ENCODE data around the gene GPR183. TPM values are rescaled to one million over a fixed set of nuclear protein-coding genes. Genes with fewer than 3 reads are reported as not detected.

GPR183 gene
- total and polyA plus RNA-seq, 4 donors: 1.7 to 25.3 (median 13.9) TPM

DNA sequence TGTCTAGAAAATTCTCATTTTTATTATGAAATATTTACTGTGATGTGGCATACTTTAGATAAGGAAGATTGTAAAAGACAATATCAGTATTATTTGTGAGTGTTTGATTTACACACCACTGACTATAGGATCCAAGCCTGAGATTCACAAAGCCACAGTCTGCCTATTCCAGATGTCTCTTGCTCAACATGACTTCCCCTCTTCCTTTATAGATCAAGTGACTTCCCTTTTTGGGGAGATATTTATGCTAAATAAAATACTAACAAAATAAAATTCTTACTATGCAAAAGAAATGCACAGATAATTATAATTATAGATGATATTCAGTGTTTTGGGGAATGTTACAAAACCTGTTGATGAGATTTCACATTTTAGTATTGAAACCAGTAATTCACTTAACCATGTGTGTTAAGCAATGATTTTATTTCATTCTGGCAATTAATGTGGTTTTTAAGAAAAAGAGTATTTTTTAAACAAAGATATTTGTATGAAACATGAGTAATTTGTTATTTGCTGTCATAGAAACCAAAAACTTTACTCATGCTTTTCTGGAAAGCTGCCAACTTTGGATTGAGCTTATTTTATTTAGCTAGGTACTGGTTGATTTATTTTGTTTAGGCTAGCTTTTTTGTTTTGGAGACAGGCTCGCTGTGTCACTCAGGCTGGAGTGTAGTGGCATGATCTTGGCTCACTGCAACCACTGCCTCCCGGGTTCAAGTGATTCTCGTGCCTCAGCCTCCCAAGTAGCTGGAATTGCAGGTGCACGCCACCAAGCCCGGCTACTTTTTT lies 13.7 kb upstream of the GPR183 start:
- 37 to 40% methylated on average over 5 of the region's 5 CpGs for WGBS, 2 donors
- Histone ChIP-seq H3K9me3 (ENCODE audit: control insufficient read depth, low read length) (no peaks in the 10 kb centered on the region), H3K4me3 (ENCODE audit: low read length in 2 of 2) (no peak overlapping the region), H3K4me1 (ENCODE audit: control insufficient read depth in 1 of 2, insufficient read depth in 2 of 2, low read length in 2 of 2) (peaks cover 3% of the 10 kb centered on the region in 2 donors), H3K27ac (ENCODE audit: low read depth in 1 of 2, low read length in 2 of 2) (peak overlapping the region in 1 of 2 donors; percentile 68), H3K27me3 (ENCODE audit: control insufficient read depth in 1 of 2, insufficient read depth in 2 of 2, low read length in 1 of 2) (no peaks in the 10 kb centered on the region), H3K36me3 (ENCODE audit: control insufficient read depth in 1 of 2, insufficient read depth in 2 of 2, low read length in 1 of 2) (no peaks in the 10 kb centered on the region)
- no peak for ATAC-seq (ENCODE audit: low FRiP score)
- intact Hi-C loops (cut with DNase I): loop anchor here in 1 of 2 donors (5.0 kb wide), 1 partner anchor 39 kb away; no protein-coding TSS in a partner anchor
- DNase-seq: no peak

DNA sequence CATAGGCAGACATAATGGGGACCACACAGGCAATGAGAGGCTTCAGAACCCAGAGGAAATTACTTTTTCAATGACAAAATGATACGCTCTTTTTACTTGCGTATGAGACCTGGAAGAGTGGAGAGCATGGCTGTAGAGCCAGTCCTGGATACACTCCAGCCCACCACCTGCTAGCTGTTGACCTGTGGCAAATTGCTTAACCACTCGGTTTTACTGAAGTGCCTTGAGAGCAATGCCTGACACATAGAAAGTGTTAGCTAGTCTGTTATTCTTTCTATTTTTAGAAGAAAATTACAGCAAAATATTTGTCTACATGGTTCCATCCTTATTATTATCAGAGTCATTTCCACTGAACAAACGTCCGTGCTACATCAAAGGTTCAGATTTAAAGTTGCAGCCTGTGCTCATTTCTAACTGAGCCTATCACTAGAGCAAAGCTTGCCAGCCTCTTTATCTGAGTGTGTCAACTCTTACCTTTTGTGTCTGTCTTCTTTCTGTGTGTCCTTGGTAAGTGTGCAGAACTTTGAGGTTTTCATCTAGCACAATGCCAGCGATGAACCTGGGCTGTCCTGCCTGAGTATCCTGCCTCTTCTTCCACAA lies 9.6 kb upstream of the GPR183 start:
- WGBS, 2 donors: 67% methylated on average over 6 of the region's 6 CpGs
- Histone ChIP-seq H3K27me3 (ENCODE audit: control insufficient read depth in 1 of 2, insufficient read depth in 2 of 2, low read length in 1 of 2) (no peaks in the 10 kb centered on the region), H3K36me3 (ENCODE audit: control insufficient read depth in 1 of 2, insufficient read depth in 2 of 2, low read length in 1 of 2) (no peaks in the 10 kb centered on the region), H3K4me3 (ENCODE audit: low read length in 2 of 2) (no peak overlapping the region), H3K4me1 (ENCODE audit: control insufficient read depth in 1 of 2, insufficient read depth in 2 of 2, low read length in 2 of 2) (peaks cover 0 to 3% of the 10 kb centered on the region in 2 donors), H3K27ac (ENCODE audit: low read depth in 1 of 2, low read length in 2 of 2) (no peak overlapping the region), H3K9me3 (ENCODE audit: control insufficient read depth, low read length) (no peaks in the 10 kb centered on the region)
- ATAC-seq (ENCODE audit: low FRiP score): no peak
- no peak for DNase-seq
- intact Hi-C loops (cut with DNase I): no loop called here

DNA sequence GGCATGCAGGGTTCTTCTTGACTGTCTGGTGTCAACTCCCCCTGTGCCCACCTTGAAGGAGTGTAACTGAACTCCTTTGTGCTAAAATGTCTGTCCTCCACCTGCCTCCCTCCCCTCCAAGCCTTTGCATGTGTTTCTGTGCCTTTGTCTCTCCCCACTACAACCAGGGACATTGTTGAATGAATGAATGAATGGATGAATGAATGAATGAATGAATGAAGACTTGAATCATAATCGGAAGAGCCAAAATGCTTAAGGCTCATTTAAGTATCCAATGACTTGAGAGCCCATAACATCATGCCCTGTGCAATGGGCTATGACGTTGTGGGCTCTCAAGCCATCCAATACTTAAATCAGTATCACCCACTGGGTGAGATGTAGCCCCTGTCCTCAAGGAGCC lies 9.0 kb upstream of the GPR183 start:
- H3K4me3 ChIP-seq (ENCODE audit: low read length in 2 of 2): no peak overlapping the region
- H3K9me3 ChIP-seq (ENCODE audit: control insufficient read depth, low read length): no peaks in the 10 kb centered on the region
- no peak overlapping the region for H3K27ac ChIP-seq (ENCODE audit: low read depth in 1 of 2, low read length in 2 of 2)
- H3K4me1 ChIP-seq (ENCODE audit: control insufficient read depth in 1 of 2, insufficient read depth in 2 of 2, low read length in 2 of 2): peaks cover 0 to 3% of the 10 kb centered on the region in 2 donors
- ATAC-seq (ENCODE audit: low FRiP score): no peak
- 99 to 100% methylated on average over 2 of the region's 2 CpGs for WGBS, 2 donors
- H3K36me3 ChIP-seq (ENCODE audit: control insufficient read depth in 1 of 2, insufficient read depth in 2 of 2, low read length in 1 of 2): no peaks in the 10 kb centered on the region
- DNase-seq: no peak
- intact Hi-C loops (cut with DNase I): no loop called here
- no peaks in the 10 kb centered on the region for H3K27me3 ChIP-seq (ENCODE audit: control insufficient read depth in 1 of 2, insufficient read depth in 2 of 2, low read length in 1 of 2)

DNA sequence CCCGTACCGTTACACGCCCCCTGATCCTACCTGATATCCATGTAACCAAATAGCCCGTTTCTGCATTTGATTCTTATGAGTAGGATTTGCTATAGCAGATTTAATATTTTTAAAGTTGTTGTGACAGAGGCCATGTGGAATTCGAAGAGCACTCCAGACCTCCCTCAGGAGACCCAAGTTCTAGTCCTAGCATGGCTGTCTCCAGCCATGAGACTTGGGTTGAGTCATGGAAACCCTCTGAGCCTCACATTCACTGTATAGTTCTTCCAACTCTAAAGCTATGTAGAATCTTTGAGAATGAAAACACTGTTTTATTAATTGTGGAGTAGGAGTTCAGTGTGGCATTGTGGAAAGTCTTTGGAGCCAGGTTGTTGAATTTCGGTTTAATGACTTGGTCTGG lies 8.0 kb upstream of the GPR183 start:
- intact Hi-C loops (cut with DNase I): no loop called here
- Histone ChIP-seq H3K27ac (ENCODE audit: low read depth in 1 of 2, low read length in 2 of 2) (no peak overlapping the region), H3K4me1 (ENCODE audit: control insufficient read depth in 1 of 2, insufficient read depth in 2 of 2, low read length in 2 of 2) (peaks cover 0 to 3% of the 10 kb centered on the region in 2 donors), H3K36me3 (ENCODE audit: control insufficient read depth in 1 of 2, insufficient read depth in 2 of 2, low read length in 1 of 2) (no peaks in the 10 kb centered on the region), H3K9me3 (ENCODE audit: control insufficient read depth, low read length) (no peaks in the 10 kb centered on the region), H3K4me3 (ENCODE audit: low read length in 2 of 2) (no peak overlapping the region), H3K27me3 (ENCODE audit: control insufficient read depth in 1 of 2, insufficient read depth in 2 of 2, low read length in 1 of 2) (no peaks in the 10 kb centered on the region)
- DNase-seq (no peak), ATAC-seq (ENCODE audit: low FRiP score) (no peak)
- 93 to 95% methylated on average over 6 of the region's 6 CpGs for WGBS, 2 donors

DNA sequence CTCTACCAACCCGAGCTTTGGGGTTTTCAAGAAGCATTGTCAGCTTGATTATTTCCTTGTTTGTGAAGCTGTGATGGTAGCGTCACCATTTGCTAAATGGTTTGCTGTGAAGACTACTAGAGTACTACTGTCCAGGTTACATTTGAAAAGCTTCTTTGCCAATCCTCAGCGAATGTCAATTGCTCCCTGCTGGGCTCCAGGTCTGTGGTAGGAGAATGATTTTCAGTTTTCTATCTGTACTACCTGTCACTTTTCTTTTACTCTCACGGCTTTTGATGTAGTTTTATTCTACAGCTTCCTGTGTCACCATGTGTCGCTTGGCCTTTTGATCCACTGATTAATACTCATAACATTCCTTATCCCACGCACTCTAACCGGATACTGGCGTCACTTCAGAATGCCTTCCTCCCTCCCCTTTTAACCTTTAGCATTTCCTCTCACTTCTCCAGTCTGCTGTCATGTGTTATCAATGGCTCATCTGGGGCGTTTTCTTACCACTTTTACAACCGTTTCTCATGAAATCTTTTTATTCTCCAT lies 7.5 kb upstream of the GPR183 start:
- intact Hi-C loops (cut with DNase I): no loop called here
- H3K4me1 ChIP-seq (ENCODE audit: control insufficient read depth in 1 of 2, insufficient read depth in 2 of 2, low read length in 2 of 2): peaks cover 0 to 3% of the 10 kb centered on the region in 2 donors
- no peak for ATAC-seq (ENCODE audit: low FRiP score)
- no peaks in the 10 kb centered on the region for H3K27me3 ChIP-seq (ENCODE audit: control insufficient read depth in 1 of 2, insufficient read depth in 2 of 2, low read length in 1 of 2)
- no peak for DNase-seq
- WGBS, 2 donors: 83 to 86% methylated on average over 10 of the region's 10 CpGs
- H3K27ac ChIP-seq (ENCODE audit: low read depth in 1 of 2, low read length in 2 of 2): no peak overlapping the region
- H3K4me3 ChIP-seq (ENCODE audit: low read length in 2 of 2): no peak overlapping the region
- no peaks in the 10 kb centered on the region for H3K9me3 ChIP-seq (ENCODE audit: control insufficient read depth, low read length)
- H3K36me3 ChIP-seq (ENCODE audit: control insufficient read depth in 1 of 2, insufficient read depth in 2 of 2, low read length in 1 of 2): no peaks in the 10 kb centered on the region

DNA sequence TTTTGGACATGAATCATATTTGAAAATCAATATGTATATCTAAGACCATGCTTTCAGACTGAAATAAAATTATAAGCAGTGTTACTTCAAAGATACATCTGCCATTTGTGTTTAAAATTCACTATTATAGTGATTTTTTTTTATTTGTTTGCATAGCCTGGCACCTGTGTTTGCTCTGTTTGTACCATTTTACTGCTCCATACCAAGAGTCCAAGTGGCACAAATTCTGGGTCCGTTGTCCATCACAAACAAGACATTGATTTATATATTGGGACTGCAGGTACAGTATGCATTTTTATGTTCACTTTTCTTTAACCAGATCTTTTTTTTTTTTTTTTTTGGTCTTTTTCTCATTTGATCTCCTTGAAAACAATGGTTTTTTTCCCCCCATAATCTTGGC lies 6.7 kb upstream of the GPR183 start:
- no peak overlapping the region for H3K4me3 ChIP-seq (ENCODE audit: low read length in 2 of 2)
- WGBS, 2 donors: 87 to 95% methylated on average over 1 of the region's 1 CpG
- no peaks in the 10 kb centered on the region for H3K4me1 ChIP-seq (ENCODE audit: control insufficient read depth in 1 of 2, insufficient read depth in 2 of 2, low read length in 2 of 2)
- no peaks in the 10 kb centered on the region for H3K36me3 ChIP-seq (ENCODE audit: control insufficient read depth in 1 of 2, insufficient read depth in 2 of 2, low read length in 1 of 2)
- intact Hi-C loops (cut with DNase I): no loop called here
- H3K27me3 ChIP-seq (ENCODE audit: control insufficient read depth in 1 of 2, insufficient read depth in 2 of 2, low read length in 1 of 2): no peaks in the 10 kb centered on the region
- DNase-seq (no peak), ATAC-seq (ENCODE audit: low FRiP score) (no peak)
- H3K9me3 ChIP-seq (ENCODE audit: control insufficient read depth, low read length): no peaks in the 10 kb centered on the region
- no peak overlapping the region for H3K27ac ChIP-seq (ENCODE audit: low read depth in 1 of 2, low read length in 2 of 2)

DNA sequence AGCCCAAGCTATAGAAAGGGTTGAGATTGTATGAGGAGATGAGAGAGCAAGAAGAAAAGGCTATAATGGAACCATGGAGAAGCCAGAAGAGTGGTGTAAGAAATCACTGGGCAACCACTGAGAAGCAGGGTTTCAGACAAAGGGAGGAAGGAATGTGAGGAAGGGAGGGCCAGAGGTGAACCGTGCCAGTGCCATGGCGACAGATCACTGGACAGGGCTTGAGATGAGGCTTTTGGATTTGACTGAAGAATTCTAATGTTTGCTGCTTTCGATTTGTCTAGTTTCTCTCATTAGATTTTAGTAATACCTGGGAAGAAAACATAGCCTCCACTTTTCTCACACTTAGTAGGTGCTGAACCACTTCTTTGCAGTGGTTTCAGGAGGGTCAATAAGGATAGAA lies 6.3 kb upstream of the GPR183 start:
- Histone ChIP-seq H3K9me3 (ENCODE audit: control insufficient read depth, low read length) (no peaks in the 10 kb centered on the region), H3K27ac (ENCODE audit: low read depth in 1 of 2, low read length in 2 of 2) (no peak overlapping the region), H3K4me3 (ENCODE audit: low read length in 2 of 2) (no peak overlapping the region), H3K27me3 (ENCODE audit: control insufficient read depth in 1 of 2, insufficient read depth in 2 of 2, low read length in 1 of 2) (no peaks in the 10 kb centered on the region), H3K36me3 (ENCODE audit: control insufficient read depth in 1 of 2, insufficient read depth in 2 of 2, low read length in 1 of 2) (no peaks in the 10 kb centered on the region), H3K4me1 (ENCODE audit: control insufficient read depth in 1 of 2, insufficient read depth in 2 of 2, low read length in 2 of 2) (no peaks in the 10 kb centered on the region)
- 83 to 87% methylated on average over 3 of the region's 3 CpGs for WGBS, 2 donors
- no peak for DNase-seq
- intact Hi-C loops (cut with DNase I): no loop called here
- no peak for ATAC-seq (ENCODE audit: low FRiP score)

DNA sequence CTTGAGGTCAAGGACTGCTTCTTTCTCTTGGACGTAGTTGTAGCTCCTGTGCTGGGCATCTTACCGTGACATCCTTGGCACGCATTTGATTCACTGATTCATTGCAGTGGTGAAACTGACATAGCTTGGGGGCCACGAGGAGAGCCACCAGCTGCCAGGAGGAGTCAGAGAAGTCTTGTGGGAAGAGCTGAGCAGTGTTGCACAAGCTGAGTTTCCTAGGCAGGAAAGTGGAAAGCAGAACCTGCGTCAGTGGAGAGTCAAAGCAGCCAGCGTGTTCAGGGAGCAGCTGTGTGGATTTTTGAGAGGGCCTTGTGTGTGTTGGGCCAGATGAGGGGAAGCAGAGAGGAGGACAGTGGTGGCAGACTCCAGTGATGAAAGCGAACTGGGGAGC lies 5.3 kb upstream of the GPR183 start:
- intact Hi-C loops (cut with DNase I): no loop called here
- 90 to 92% methylated on average over 7 of the region's 7 CpGs for WGBS, 2 donors
- peaks cover 3 to 4% of the 10 kb centered on the region in 2 donors for H3K4me1 ChIP-seq (ENCODE audit: control insufficient read depth in 1 of 2, insufficient read depth in 2 of 2, low read length in 2 of 2)
- DNase-seq (peak in 1 of 2 donors; percentile 88), ATAC-seq (ENCODE audit: low FRiP score) (peak; percentile 81)
- no peak overlapping the region for H3K27ac ChIP-seq (ENCODE audit: low read depth in 1 of 2, low read length in 2 of 2)
- no peaks in the 10 kb centered on the region for H3K27me3 ChIP-seq (ENCODE audit: control insufficient read depth in 1 of 2, insufficient read depth in 2 of 2, low read length in 1 of 2)
- H3K4me3 ChIP-seq (ENCODE audit: low read length in 2 of 2): no peak overlapping the region
- no peaks in the 10 kb centered on the region for H3K36me3 ChIP-seq (ENCODE audit: control insufficient read depth in 1 of 2, insufficient read depth in 2 of 2, low read length in 1 of 2)
- no peaks in the 10 kb centered on the region for H3K9me3 ChIP-seq (ENCODE audit: control insufficient read depth, low read length)

Data from aorta (tissue), 5 donors.